NCI-H1436 treated with DMSO at 0.1 percent for 48 hours (cell line): ENCODE data around the gene DDX50.
"Not testable (repeated sequence)": the region's sequence is repeated elsewhere in the genome, so short reads cannot be mapped to it uniquely, and the experiment has no call there.

Experiments
- DNase-seq: peaks from one replicate; lab custom pipeline; 2025; lab: John Stamatoyannopoulos, UW

Gene DDX50, protein sequence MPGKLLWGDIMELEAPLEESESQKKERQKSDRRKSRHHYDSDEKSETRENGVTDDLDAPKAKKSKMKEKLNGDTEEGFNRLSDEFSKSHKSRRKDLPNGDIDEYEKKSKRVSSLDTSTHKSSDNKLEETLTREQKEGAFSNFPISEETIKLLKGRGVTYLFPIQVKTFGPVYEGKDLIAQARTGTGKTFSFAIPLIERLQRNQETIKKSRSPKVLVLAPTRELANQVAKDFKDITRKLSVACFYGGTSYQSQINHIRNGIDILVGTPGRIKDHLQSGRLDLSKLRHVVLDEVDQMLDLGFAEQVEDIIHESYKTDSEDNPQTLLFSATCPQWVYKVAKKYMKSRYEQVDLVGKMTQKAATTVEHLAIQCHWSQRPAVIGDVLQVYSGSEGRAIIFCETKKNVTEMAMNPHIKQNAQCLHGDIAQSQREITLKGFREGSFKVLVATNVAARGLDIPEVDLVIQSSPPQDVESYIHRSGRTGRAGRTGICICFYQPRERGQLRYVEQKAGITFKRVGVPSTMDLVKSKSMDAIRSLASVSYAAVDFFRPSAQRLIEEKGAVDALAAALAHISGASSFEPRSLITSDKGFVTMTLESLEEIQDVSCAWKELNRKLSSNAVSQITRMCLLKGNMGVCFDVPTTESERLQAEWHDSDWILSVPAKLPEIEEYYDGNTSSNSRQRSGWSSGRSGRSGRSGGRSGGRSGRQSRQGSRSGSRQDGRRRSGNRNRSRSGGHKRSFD

DNA sequence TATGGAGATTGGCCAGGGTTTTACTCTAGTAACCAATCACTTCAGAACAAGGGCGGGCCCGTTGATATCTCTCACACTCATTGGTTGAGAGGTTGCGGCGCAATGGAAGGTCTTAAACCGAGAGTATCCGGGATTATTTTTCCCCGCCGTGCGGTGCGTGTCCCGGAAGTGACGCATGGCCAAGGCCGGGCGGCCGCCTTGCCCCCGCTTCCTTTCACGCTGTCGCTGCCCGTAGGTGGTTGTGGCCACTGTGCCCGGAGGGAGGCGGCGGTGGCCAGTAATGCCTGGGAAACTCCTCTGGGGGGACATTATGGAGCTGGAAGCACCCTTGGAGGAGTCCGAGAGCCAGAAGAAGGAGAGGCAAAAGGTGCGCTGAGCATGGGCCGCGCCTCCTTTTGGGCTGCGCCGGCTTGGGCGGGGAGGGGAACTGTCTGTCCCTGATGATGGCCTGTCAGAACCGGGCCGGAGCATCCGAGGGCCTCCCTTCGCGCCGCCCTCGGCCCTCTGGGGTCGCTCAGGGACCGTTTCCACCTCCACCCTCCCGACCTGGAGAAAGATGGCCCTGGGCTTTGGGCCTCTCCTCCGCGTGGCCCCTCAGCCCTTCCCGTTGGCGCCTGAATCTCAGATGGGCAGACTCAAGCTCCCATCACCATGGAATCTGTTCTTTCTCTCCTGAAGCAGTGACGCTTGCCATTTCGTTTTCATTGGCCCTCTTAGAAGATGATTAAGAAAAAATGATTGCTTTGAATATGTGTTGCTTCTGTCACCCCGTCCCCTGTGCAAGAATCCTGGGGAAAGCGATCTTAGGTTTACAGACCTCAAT is at the start of gene DDX50:
DDX50 (plus strand) TSS at position 211 of the 823 bp plus-strand sequence; CDS start at position 281, 70 bp downstream.
- peak; percentile 98 for DNase-seq

DNA sequence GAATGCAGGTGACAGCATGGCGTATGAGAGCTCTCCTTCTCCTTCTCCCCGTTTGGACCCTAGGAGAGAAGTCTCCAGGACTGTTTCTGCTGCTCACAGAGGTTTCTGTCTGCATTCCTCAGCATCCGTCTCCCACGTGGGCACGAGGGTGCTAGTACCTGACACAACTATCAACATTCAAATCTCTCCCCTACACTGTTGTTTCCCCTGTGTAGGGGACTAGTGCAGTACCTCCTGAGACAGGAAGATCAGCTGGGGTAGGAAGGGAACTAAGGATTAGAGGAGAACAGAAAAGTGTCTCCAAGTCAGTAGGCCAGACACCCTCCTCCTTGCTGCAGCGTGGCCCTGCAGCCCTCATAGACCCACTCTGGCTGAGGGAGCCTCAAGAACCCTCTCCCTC is 44.8 kb upstream of the DDX50 start:
- no peak for DNase-seq

DNA sequence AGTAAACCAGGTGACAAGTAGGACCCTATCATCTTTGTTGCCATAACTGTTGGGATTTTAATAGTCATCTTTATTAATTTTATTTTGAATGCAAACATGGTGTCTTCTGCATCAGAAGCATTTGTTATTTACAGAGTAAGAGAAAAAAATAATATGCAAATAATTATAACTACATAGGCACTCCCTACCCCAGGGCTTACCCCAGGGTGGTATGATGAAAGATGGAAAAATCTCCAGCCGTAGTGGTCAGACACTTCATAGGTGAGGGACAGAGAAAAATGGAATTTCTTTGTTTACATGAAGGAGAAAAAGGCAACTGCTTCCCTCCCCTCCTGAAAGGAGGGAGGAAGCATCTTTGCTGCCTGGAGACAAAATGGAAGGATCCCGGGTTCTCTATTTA is 44.1 kb upstream of the DDX50 start:
- no peak for DNase-seq

DNA sequence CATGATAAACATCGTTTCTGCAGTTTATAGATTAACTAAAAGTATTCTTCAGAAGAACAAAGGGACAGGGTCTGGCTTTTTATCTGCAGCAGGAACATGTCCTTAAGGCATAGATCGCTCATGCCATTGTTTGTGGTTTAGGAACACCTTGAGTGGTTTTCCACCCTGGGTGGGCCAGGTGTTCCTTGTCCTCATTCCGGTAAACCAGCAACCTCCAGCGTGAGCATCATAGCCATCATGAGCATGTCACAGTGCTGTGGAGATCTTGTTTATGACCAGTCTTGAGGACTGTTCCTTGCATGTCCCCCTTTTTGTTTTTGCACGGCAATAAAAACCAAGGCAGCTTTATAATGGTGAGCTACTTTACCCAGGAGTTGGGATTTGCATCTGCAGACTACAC is 39.9 kb upstream of the DDX50 start:
- DNase-seq = no peak

DNA sequence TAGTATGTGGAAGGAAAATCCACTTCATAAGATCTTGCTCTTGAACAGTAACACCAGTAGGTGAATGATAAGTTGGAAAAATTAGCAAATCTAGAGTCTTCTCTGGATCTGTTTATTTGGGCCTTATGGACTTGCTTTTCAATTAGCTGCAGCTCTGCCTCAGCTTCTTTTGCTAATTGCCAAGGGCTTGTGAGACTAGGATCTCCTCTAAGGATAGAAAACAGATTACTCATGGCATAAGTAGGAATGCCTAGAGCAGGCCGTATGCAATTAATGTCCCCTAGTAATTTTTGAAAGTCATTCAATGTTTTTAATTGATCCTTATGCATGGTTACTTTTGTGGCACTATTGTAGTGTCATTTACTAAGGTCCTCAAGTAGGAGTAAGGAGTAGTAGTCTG is 36.5 kb upstream of the DDX50 start:
- no peak for DNase-seq

DNA sequence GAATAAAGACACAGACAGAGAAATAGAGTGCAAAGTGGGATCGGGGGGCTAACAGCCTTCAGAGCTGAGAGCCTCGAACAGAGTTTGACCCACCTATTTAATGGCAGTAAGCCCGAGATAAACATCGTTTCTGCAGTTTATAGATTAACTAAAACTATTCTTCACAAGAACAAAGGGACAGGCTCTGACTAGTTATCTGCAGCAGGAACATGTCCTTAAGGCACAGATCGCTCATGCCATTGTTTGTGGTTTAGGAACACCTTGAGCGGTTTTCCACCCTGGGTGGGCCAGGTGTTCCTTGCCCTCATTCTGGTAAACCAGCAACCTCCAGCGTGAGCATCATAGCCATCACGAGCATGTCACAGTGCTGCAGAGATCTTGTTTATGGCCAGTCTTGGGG is 32.9 kb upstream of the DDX50 start:
- not testable (repeated sequence) for DNase-seq

DNA sequence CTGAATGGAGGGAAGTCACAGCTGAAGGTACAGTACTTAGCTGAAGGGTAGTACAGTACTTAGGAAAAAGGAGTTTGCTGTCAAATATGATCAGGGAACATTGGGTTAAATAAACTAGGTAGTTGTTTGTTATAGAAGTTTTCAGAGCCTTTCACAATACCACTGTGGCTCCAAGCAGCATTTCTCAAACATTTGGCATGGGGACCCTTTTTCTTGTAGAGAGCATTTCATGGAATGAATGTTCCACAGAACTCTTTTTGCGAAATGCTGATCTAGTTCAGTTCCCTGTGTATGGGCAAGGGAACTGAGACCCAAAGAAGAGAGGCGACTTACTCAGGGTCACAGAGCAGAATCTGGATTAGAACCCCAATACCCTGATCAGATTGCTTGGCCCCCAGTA is 31.5 kb upstream of the DDX50 start:
- no peak for DNase-seq

DNA sequence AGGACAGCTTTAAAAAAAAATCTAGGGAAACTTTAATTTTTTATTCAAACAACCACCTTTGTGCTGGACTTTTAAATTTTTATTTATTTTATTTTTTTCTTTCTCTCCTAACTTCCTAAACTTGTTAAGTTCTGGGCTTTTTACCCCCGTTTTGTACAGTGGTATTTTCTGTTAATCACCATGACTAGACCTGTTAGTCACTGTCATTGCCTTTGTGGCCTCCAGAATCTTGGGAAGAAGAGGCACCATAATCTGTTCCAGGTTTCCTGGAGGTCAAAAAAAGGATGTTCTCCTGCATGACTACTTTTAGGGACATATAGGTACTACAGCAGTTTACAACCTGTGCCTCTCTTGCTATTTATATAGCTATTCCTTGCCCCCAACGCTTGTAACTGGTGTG is 31.1 kb upstream of the DDX50 start:
- DNase-seq = no peak

DNA sequence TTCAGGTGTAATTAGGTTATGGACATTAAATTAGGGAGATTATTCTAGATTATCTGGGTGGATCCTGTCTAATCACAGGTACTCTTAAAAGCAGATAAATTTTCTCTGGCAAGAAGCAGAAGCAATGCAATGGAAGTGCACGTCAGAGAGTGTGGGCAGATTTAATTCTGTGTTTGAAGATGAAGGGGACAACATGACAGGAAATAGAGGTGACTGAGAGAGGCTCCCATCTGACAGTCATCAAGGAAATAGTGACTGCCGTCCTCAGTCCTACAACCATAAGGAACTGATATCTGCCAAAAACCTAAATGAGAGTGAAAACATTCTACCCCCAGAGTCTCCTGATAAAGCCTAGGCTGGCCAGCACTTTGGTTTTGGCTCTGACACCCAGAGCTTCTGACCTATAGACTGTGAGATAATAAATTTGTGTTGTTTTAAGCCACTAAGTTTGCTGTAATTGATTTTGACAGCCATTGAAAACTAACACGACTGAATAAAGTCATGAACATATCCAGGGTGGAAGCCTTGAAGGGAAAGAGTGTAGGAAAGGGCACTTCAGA is 30.5 kb upstream of the DDX50 start:
- no peak for DNase-seq

DNA sequence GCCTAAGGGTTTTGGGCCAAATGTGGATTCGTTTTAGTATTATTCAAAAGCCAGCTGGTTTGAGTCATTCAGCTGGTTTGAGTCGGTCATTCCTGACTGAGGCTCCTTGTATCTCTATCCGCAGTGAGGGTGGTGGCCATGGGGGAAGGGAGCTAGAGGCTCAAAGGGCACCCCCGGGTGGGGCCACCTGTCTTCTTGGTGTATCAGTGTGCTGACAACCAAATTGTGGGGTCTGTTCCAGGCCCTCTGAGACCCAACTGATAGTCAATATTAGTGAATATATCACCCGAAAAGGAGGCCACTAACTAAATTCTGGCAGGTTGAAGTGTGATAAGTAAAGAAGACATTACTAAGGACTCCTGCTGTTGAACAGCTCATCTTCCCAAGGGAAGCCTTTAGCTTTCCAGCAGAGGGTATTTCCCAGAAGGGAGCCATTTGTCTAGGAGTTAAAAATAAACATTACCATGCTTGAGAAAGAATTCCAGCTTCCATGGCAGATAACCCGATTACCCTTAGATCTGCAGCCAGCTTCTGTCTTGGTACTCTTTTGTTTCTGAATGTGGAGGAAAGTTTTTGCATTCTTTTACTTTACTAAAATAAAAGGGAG is 29.9 kb upstream of the DDX50 start:
- DNase-seq = no peak

DNA sequence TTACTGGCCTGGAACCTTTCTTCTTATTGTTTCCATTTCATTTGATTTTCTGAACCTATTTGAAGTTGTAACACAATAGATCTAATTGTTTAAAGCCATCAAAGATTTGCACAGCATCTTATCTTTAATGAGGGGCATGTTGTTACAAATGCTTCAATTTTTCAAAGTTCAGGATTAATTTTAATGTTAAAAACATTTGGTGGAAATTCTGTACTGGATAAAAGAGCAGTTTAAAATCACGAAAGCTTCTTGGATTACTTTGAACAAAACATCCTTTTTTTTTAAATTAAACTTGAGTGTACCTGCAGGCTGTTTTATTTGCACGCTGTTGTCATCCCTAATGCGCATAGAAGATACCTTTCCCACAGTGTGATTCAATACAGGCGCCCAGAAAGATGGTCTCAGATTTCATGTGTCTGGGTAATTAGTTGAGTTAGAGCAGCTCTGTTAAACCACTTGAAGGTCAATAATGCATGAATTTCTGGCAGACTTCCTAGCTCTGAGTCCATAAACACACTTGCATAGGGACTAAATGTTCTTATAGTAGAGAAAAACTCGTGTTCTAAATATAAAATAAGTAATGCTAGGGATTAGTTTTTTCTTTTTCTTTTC is 29.3 kb upstream of the DDX50 start:
- DNase-seq = peak; percentile 94

DNA sequence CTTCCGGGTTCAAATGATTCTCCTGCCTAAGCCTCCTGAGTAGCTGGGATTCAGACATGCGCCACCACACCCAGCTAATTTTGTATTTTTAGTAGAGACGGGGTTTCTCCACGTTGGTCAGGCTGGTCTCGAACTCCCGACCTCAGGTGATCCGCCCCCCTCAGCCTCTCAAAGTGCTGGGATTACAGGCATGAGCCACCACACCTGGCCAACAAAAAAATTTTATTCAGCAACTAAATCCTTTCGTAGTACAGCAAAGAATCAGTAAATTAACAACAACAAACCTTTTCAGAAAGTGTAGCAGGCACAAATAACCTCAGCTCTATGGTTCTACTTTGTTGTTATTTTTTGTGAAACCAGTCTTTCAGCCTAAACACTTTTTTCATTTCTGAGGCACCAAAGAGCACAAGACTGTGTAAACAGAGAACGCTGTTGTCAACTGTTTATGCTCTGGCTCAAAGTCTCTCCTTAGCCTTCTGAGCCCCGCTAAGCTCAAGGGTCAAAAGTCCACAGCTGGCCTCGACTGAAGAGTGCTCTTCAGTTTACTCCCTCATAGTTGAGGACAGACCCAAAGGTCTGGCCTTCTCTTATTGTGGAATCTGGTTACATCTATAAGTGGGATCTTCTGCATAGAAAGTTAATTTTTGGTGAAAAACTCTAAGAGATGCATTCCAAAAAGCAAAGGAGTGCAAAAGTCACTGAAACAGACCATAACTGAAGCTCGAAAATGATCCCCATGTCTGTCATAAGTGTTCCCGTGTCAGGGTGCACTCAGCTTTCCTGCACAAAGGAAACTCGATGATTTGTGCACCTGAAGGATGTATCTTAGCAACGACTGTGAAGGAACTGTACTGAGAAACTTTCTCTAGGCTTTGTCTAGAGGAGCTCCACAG is 24.6 kb upstream of the DDX50 start:
- DNase-seq = no peak

DNA sequence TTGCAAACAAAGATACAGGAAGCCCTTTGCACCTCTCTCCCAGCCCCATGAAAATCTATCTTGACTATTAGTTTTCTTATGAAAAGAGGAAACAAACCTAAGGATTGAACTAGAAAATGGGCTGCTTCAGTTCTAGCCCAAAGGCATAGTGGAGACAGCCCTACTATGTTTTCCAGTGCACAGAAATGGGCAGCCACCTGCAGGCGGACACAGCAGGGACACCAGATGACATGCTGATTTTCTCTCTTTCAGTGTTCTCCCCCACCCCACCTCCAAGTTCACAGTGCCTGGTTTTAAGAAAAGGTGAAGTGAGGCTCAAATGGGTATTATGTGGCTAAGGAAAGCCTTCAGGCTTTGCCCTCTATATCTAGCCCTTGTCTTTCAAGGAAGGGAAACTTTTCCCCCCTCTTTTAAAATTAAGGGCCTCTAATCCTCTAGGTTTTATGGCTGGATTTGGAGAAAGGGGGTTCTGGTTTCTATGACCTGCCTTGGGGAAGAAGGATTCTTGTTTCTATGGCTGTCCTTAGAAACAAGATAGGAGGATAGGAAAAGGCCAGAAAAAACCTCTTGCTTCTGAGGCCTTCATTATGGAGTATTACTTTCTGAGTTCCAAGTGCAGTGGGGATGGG is 23.5 kb upstream of the DDX50 start:
- DNase-seq = no peak

DNA sequence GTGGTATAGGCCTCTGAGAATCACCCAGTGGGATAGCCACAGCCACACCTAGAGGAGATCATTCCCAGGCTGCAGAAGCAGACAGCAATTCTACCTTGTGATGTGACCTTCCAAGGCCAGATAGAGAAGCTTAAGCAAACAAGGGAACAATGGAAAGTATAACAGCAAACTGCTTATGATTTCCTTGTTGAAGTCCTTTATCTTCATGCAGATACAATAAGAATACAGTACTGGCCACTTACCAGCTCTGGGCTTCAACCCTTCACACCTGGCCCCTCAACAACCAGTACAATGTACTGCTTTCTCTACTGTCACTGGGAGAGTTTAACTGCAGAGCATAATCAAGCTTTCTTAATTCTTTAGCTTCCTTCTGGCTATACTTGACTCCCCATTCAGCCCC is 22.6 kb upstream of the DDX50 start:
- DNase-seq = no peak

DNA sequence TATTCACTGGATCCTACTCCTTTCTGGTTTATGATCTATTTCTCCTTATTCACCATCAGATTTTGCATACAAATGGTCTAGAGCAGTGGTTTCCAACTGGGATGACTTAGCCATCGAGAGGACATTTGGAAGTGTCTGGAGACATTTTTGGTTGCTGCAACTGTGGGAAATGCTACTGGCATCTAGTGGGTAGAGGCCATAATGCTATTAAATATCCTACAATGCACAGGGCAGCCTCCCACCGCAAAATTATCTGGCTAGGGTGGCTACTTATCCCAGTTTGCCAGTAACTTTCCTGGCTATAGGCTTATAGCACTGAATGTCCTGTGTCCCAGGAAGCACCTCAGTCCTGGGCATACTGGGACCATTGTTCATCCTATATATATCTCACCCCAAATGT is 21.5 kb upstream of the DDX50 start:
- DNase-seq = no peak

DNA sequence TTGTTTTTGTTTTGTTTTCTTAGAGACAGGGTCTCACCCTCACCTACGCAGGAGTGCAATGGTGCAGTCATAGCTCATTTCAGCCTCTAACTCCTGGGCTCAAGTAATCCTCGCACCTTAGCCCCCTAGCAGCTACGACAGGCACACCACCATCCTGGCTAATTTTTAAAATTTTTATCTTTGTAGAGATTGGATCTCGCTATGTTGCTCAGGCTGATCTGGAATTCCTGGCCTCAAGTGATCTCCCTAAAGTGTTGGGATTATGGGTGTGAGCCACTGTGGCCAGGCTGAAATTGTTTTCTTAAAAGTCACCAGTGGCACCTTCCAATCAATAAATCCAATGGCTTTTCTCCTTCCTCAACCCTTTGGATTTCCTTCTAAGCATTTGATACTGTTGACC is 20.9 kb upstream of the DDX50 start:
- DNase-seq = no peak

DNA sequence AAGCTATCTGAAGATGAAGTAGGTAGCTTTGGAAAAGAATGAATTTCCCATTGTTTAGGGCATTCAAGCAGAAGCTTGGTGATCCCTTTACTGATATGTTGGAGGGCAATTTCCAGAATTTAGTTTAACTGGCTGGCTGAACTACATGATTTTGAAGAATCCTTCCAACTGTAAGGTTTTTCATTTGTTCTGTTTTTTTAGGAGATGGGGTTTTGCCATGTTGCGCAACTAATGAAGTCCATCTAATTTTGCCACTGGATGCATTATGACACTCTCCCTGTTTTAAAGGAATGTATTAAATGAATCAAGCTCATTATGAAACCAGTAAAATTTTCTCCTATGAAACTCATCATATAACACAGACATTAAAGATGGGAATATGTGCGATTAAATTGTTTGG is 6.1 kb upstream of the DDX50 start:
- DNase-seq = no peak

DNA sequence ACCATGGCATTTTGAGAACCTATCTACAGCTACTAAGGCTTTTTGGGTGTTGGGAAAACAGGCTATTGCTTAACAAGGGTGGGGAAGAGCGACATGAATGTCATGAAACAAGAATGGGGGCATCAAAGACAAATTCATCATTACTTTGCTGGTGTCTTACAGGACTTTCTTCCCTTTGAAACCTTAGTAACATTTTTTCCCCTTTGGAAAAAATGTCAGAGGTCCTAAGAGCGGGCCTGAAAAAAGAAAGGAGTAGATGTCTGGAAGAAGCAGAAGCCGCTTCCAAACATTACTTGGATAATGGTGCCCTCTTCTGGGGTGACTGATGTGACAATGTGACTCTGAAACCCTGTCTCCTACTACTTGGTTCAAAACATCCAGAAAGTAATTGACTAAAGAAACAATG is 3.8 kb upstream of the DDX50 start:
- DNase-seq = peak; percentile 16

DNA sequence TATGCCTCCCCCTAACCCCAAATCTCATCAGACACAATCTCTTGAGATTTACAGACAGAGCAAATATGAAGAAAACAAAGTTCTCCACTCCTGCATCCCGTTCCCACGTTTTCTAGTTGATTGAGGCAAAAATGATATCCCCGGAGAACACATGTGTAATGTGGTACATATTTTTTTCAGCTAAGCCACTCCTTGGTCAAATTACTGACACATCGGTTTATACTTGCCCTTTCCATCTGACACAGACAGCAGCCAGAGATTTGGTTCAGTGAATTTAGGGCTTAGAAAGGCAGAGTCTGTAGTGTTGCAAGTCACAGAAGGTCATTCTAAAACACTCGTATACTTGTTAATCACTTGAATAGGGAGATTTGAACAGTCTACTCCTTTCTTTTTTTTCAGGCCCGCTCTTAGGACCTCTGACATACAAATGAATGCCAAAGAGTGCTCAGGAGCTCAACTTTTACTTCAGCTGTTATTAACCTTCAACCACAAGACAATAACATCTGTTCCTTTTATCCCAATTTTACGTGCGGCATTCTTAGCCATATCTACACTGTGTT is 1.8 kb upstream of the DDX50 start:
- no peak for DNase-seq
